ENCODE data around the gene NAP1L5. TPM values are rescaled to one million over a fixed set of nuclear protein-coding genes. Genes with fewer than 3 reads are reported as not detected.

NAP1L5 gene
- total and polyA plus RNA-seq, 7 donors, result 1.2 to 4.0 (median 3.3) TPM

DNA sequence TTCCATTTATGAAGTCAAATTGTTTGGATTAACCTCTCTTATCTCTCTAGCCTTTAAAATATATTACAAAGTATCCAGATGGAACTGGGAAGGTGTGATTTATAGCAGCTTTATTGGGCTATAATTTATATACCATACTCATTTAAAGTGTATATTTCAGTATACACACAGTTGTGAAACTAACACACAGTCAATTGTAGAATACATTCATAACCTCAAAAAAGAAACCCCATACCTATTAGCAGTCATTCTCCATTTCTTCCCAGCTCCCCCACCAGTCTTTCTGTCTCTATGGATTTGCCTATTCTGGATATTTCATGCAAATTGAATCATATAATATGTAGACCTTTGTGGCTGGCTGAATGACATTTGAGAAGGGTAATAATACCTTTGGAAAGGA lies 7.6 kb upstream of the NAP1L5 start:
- Histone ChIP-seq H3K9me3 (no peaks in the 10 kb centered on the region), H3K27me3 (ENCODE audit: insufficient read depth in 3 of 3, low read length in 2 of 3) (no peaks in the 10 kb centered on the region), H3K36me3 (ENCODE audit: insufficient read depth in 1 of 2, low read depth in 1 of 2) (peaks cover 5 to 39% of the 10 kb centered on the region in 2 donors), H3K4me3 (no peak overlapping the region), H3K27ac (no peak overlapping the region), H3K4me1 (peaks cover 4% of the 10 kb centered on the region)
- no peak for DNase-seq
- ATAC-seq, result no peak
- TF ChIP-seq, protein P1, sequence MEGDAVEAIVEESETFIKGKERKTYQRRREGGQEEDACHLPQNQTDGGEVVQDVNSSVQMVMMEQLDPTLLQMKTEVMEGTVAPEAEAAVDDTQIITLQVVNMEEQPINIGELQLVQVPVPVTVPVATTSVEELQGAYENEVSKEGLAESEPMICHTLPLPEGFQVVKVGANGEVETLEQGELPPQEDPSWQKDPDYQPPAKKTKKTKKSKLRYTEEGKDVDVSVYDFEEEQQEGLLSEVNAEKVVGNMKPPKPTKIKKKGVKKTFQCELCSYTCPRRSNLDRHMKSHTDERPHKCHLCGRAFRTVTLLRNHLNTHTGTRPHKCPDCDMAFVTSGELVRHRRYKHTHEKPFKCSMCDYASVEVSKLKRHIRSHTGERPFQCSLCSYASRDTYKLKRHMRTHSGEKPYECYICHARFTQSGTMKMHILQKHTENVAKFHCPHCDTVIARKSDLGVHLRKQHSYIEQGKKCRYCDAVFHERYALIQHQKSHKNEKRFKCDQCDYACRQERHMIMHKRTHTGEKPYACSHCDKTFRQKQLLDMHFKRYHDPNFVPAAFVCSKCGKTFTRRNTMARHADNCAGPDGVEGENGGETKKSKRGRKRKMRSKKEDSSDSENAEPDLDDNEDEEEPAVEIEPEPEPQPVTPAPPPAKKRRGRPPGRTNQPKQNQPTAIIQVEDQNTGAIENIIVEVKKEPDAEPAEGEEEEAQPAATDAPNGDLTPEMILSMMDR (IDR thresholded peaks at IDR 0.05), result no peak
- intact Hi-C loops (cut with DNase I), result loop anchor here (5.0 to 10.0 kb wide), 2 partner anchors 87 to 400 kb away; no protein-coding TSS in a partner anchor

DNA sequence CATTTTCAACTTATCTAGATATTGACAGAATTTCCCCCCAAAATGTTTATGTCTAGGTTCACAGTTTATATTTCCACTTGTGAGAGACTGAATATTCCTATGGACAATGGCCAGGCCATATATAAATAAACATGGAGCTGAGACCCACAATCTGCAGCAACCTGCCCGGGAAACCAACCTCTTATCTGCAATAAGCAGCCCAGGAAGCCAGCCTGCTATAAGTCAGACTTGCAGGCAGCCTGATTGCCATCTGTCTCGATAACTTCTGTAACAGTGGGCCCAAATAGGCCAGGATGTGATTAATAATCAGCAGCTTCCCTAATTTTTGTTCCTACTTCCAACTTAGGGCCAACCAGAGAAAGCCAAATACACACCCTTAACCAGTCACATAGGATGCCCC lies 5.2 kb upstream of the NAP1L5 start:
- no peaks in the 10 kb centered on the region for H3K9me3 ChIP-seq
- TF ChIP-seq, protein P1 (IDR thresholded peaks at IDR 0.05), result no peak
- ATAC-seq (no peak), DNase-seq (no peak)
- H3K27me3 ChIP-seq (ENCODE audit: insufficient read depth in 3 of 3, low read length in 2 of 3), result no peaks in the 10 kb centered on the region
- no peak overlapping the region for H3K27ac ChIP-seq
- intact Hi-C loops (cut with DNase I), result loop anchor here in 1 of 2 donors (10.0 kb wide), 1 partner anchor 402 kb away; no protein-coding TSS in a partner anchor
- 84 to 90% (median 87%) methylated on average over 2 of the region's 2 CpGs for WGBS, 3 donors
- H3K4me1 ChIP-seq, result peaks cover 4% of the 10 kb centered on the region
- no peak overlapping the region for H3K4me3 ChIP-seq
- H3K36me3 ChIP-seq (ENCODE audit: insufficient read depth in 1 of 2, low read depth in 1 of 2), result peaks cover 5 to 38% of the 10 kb centered on the region in 2 donors

DNA sequence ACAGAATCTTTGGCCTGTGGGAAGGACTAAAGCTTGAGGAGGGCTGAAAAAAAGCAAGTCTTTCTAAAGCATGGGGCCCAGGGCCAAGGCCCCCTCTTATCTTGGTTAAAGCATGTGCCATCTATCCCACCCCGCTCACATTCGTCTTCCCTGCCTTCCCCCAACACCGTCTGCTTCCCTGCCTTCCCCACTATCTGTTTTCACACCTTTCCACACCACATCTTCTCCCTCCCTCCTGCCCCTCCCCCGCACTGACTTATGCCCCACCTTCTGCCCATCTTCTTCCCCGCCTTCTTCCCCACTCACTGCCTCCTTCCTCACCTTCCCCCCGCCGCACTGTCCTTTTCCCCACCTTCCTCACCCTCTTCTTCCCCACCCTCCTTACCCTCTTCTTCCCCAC lies 890 bp upstream of the NAP1L5 start:
- DNase-seq, result no peak
- TF ChIP-seq, protein P1 (IDR thresholded peaks at IDR 0.05), result no peak
- WGBS, 3 donors, result 96 to 99% (median 99%) methylated on average over 7 of the region's 7 CpGs
- H3K4me1 ChIP-seq, result no peaks in the 10 kb centered on the region
- ATAC-seq, result no peak
- no peaks in the 10 kb centered on the region for H3K27me3 ChIP-seq (ENCODE audit: insufficient read depth in 3 of 3, low read length in 2 of 3)
- peaks cover 3 to 13% of the 10 kb centered on the region in 2 donors for H3K36me3 ChIP-seq (ENCODE audit: insufficient read depth in 1 of 2, low read depth in 1 of 2)
- H3K27ac ChIP-seq, result no peak overlapping the region
- H3K4me3 ChIP-seq, result no peak overlapping the region
- no peaks in the 10 kb centered on the region for H3K9me3 ChIP-seq
- intact Hi-C loops (cut with DNase I), result no loop called here

DNA sequence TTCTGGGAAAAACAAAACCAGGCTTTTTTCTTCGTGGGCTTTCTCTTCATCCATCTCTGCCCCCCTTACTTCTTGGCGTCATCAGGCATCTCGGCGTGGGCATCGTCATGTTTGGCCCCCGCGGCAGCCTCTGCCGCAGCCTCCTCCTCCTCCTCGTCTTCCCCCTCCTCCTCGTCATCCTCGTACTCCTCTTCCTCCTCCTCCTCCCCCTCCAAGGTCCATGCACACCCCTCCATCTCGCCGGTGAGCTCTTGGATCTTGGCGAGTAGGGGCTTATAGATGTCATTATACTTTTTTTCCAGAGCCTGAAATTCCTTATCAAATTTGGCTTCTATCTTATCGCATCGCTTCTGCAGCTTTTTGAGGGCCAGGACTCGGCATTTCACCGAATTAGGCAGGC lies 488 bp downstream of the NAP1L5 start:
- Histone ChIP-seq H3K4me3 (peak overlapping the region; percentile 77), H3K27ac (peak overlapping the region; percentile 72), H3K4me1 (no peaks in the 10 kb centered on the region), H3K9me3 (no peaks in the 10 kb centered on the region), H3K36me3 (ENCODE audit: insufficient read depth in 1 of 2, low read depth in 1 of 2) (peaks cover 0 to 10% of the 10 kb centered on the region in 2 donors), H3K27me3 (ENCODE audit: insufficient read depth in 3 of 3, low read length in 2 of 3) (no peaks in the 10 kb centered on the region)
- DNase-seq (no peak), ATAC-seq (peak; percentile 30 to 72 (median 52))
- TF ChIP-seq, protein P1 (IDR thresholded peaks at IDR 0.05), result no peak
- WGBS, 3 donors, result 51 to 53% (median 52%) methylated on average over 18 of the region's 18 CpGs
- intact Hi-C loops (cut with DNase I), result loop anchor here in 1 of 2 donors (2.0 kb wide), 1 partner anchor 76 kb away; no protein-coding TSS in a partner anchor

DNA sequence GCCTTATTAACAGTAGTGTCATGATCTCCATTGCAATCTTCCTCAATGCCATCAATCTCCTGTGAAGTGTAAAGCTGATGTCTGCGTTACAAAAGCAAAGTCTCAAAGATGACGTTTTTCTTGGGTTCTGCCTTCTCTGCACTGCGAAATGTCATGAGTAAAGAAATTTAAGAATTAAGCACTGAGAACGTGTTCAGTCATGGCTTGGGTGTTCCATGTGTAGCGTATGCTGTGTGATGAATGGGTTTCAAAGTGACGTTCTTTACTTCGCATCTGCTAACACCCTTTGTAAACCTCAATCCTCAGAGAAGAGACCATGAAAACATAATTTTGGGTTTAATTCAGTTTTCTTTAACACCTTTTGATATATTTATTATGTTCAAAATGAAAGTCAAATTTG lies 999 bp downstream of the NAP1L5 start:
- DNase-seq (no peak), ATAC-seq (no peak)
- intact Hi-C loops (cut with DNase I), result loop anchor here in 1 of 2 donors (2.0 kb wide), 1 partner anchor 76 kb away; no protein-coding TSS in a partner anchor
- H3K36me3 ChIP-seq (ENCODE audit: insufficient read depth in 1 of 2, low read depth in 1 of 2), result peaks cover 0 to 7% of the 10 kb centered on the region in 2 donors
- 56 to 64% (median 57%) methylated on average over 7 of the region's 7 CpGs for WGBS, 3 donors
- TF ChIP-seq, protein P1 (IDR thresholded peaks at IDR 0.05), result no peak
- no peaks in the 10 kb centered on the region for H3K27me3 ChIP-seq (ENCODE audit: insufficient read depth in 3 of 3, low read length in 2 of 3)
- H3K27ac ChIP-seq, result peak overlapping the region; percentile 72
- H3K9me3 ChIP-seq, result no peaks in the 10 kb centered on the region
- no peaks in the 10 kb centered on the region for H3K4me1 ChIP-seq
- peak overlapping the region; percentile 77 for H3K4me3 ChIP-seq
